HT-29 (cell line): Measurements from ENCODE around the gene DAND5. TPM values are rescaled to one million over a fixed set of nuclear protein-coding genes. Genes with fewer than 3 reads are reported as not detected.

Experiments
- DNase-seq: peaks from one replicate; pipeline ENCODE4 v3.0.0-alpha.2; 2015; ENCODE audit warnings: low spot score
- total RNA-seq: library from RNA; depleted of rRNA; stranded (reverse); fragments of >200 nt; shearing (Covaris generic); gene quantifications from 2 replicates; pipeline ENCODE4 v1.2.3, GENCODE V29; 2014; rRNA removed

Gene DAND5
- 0.31 TPM in 1 of 2 replicates, not detected in the other for total RNA-seq

GRCh38 chr19:12969292-12969988 lies at the start of gene DAND5:
Gene DAND5 (plus strand): TSS chr19:12969576. CDS start chr19:12969661, 85 bp downstream.
- no peak for DNase-seq

GRCh38 chr19:12921047-12921446 lies 48.3 kb upstream of the DAND5 start:
- no peak for DNase-seq

GRCh38 chr19:12922959-12923358 lies 46.4 kb upstream of the DAND5 start:
- DNase-seq: no peak

- DNase-seq: no peak
These were observed 44.6 kb upstream of the DAND5 start for GRCh38 chr19:12924621-12925310.

- no peak for DNase-seq
These were observed 39.3 kb upstream of the DAND5 start for GRCh38 chr19:12930002-12930645.

GRCh38 chr19:12932392-12933286 lies 36.7 kb upstream of the DAND5 start:
- no peak for DNase-seq

GRCh38 chr19:12933287-12934072 lies 35.9 kb upstream of the DAND5 start, which contains the start of gene FARSA:
Gene FARSA (minus strand): TSS chr19:12933711. CDS start chr19:12933696, 15 bp downstream.
- DNase-seq: peak; percentile 82

DNA sequence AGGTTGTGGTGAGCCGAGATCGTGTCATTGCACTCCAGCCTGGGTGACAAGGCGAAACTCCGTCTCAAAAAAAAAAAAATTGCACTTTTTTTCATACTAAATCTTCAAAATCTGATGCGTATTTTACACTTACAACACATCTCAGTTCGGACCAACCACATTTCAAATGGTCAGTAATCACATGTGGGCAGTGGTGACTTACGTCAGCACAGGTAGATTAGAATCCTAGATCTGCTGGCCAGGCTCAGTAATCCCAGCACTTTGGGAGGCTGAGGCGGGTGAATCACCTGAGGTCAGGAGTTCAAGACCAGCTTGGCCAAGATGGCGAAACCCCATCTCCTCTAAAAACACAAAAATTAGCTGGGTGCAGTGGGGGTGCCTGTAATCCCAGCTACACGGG lies 34.3 kb upstream of the DAND5 start:
- DNase-seq: no peak

GRCh38 chr19:12936582-12936981 lies 32.8 kb upstream of the DAND5 start:
- DNase-seq: no peak

DNA sequence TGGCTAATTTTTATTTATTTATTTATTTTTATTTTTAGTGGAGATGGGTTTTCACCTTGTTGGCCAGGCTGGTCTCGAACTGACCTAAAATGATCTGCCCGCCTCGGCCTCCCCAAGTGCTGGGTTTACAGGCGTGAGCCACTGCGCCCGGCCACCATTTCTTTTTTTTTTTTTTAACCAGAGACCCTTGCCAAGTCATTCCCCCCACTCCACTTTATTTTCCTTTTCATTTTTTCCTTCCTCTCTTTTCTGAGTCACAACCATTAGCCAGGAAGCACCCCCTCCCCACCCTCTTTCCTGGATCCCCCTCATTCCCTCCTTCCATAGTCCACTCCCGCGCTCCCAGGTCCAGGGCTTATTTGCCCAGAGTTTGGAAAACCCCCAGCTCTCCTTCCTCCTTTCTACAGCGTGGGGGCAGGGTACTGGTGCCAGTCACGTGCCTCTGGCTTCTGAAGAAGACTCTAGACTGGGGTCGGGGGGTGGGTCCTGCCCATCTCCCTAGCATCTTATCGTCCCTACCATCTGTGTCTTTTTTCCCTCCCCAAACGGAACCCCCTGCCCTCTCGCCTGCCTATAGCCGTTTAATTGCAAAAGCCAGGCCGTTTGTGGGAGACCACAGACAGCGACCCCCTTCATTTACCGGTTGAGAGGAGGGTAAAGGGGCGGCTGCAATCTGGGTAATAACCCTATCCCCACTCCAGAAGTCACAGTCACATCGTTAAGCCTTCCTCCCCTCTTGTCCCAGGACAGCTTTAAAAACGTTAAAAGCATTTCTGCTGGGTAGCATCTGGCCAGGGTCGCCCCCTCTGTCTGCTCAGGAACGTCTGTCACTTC lies 32.1 kb upstream of the DAND5 start:
- DNase-seq: no peak

- peak; percentile 98 for DNase-seq
These were observed 31.2 kb upstream of the DAND5 start, which contains the start of gene CALR for GRCh38 chr19:12937927-12938778. Gene CALR (plus strand): TSS chr19:12938609. CDS start chr19:12938680, 71 bp downstream.

DNA sequence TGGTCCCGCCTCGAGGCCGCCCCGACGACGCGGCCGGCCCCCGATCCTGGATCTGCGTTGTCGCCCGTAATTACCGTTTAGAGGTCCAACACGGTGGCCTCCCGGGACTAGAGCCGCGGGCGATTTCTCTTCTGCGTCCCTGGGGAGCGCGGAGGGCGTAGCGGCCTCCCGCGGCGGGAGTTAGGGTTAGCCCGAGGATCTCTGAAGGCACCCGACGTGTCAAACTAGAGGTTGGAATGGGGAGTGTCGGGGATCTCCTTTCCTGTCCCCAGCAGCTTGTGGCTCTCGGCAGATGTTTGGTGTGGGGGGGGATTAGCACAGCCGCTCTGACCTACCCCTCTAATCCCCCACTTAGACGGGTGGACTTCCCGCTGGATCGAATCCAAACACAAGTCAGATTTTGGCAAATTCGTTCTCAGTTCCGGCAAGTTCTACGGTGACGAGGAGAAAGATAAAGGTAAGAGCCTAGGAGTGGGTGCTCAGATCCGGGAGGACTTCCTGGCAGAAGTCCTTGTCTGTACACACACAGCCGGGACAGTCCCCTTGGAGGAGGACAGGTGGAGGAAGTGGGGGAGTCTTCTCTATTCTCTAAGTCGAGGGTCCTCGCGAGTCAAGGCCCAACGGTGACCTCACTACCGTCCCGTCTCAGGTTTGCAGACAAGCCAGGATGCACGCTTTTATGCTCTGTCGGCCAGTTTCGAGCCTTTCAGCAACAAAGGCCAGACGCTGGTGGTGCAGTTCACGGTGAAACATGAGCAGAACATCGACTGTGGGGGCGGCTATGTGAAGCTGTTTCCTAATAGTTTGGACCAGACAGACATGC lies 30.4 kb upstream of the DAND5 start:
- peak; percentile 42 for DNase-seq

DNA sequence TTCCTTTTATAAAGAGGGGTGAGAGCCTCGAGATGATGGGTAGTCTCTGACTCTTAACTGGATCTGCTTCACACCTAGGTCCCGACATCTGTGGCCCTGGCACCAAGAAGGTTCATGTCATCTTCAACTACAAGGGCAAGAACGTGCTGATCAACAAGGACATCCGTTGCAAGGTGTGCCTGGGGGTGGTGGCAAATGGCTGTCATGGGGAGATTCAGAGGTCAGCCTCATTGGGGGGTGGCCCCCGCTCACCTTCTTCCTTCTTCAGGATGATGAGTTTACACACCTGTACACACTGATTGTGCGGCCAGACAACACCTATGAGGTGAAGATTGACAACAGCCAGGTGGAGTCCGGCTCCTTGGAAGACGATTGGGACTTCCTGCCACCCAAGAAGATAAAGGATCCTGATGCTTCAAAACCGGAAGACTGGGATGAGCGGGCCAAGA lies 29.4 kb upstream of the DAND5 start:
- no peak for DNase-seq

DNA sequence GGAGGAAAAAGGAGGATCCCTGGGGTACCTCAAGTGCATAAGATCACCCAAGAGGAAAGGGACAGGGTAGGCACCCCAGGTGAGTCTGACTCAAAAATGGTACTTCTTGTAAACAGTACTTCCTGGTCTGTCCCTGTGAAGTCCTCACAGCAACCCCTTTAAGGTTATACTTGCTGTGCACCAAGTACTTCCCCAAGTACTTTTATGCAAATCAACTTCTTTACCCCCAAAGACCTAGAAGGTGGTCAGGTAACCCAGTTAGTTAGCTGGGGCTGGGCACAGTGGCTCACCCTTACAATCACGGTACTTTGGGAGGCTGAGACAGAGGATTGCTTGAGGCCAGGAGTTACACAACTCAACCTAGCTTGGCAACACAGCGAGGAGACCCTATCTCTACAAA lies 28.5 kb upstream of the DAND5 start:
- DNase-seq: no peak

- DNase-seq: no peak
These were observed 25.8 kb upstream of the DAND5 start for GRCh38 chr19:12943437-12944044.

DNA sequence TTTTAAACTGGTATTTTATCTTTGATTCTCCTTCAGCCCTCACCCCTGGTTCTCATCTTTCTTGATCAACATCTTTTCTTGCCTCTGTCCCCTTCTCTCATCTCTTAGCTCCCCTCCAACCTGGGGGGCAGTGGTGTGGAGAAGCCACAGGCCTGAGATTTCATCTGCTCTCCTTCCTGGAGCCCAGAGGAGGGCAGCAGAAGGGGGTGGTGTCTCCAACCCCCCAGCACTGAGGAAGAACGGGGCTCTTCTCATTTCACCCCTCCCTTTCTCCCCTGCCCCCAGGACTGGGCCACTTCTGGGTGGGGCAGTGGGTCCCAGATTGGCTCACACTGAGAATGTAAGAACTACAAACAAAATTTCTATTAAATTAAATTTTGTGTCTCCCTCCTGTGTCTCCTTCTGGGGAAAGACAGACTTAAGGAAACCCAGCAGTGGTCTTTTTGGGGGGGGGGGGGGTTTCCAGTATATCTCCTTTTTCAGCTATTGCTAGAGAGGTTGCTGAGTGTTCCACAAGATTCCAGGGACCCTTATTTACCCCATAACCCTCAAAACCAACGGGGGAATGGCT lies 25.2 kb upstream of the DAND5 start:
- DNase-seq: no peak
